HEK293 (cell line): ENCODE data around the gene LILRA1.
"Not testable (repeated sequence)": the region's sequence is repeated elsewhere in the genome, so short reads cannot be mapped to it uniquely, and the experiment has no call there.

Source experiments
- CTCF ChIA-PET: fragments of 350-600 bp; formaldehyde crosslinking; extraction: SDS; loops from one replicate; lab custom pipeline; 2021; ENCODE audit warnings: antibody characterized with exemption; lab: Yijun Ruan, JAX
- POLR2A ChIA-PET: fragments of 300-600 bp; formaldehyde crosslinking; extraction: SDS; loops from one replicate; lab custom pipeline; 2020; ENCODE audit warnings: antibody characterized with exemption, inconsistent platforms; lab: Yijun Ruan, JAX
- H3K27ac ChIP-seq: fragments of 200-500 bp; sonication (Bioruptor generic); 2 replicates; pipeline ENCODE4 v1.5.1; 2014; ENCODE audit warnings: low read depth, low read length, control low read depth, inconsistent platforms; ENCODE audit errors: extremely low read depth
- H3K36me3 ChIP-seq, 2 experiments: fragments of 200-500 bp in 1 of 2; sonication (Bioruptor generic) in 1 of 2; 1 replicate in 1 of 2; 2 replicates in 1 of 2; pipeline ENCODE4 v1.5.1; 2014 to 2017; ENCODE audit warnings: inconsistent platforms in 2 of 2, low read length in 2 of 2; ENCODE audit not compliant: control insufficient read depth in 2 of 2, insufficient read depth in 1 of 2
- H3K4me1 ChIP-seq: fragments of 200-500 bp; sonication (Bioruptor generic); 2 replicates; pipeline ENCODE4 v1.5.1; 2014; ENCODE audit warnings: mild to moderate bottlenecking, low read length, inconsistent platforms; ENCODE audit not compliant: control insufficient read depth, insufficient read depth
- H3K4me3 ChIP-seq: 2 replicates; pipeline ENCODE4 v1.5.1; 2011; ENCODE audit warnings: low read depth, mild to moderate bottlenecking, control low read depth, low read length, moderate library complexity
- H3K9me3 ChIP-seq: fragments of 200-500 bp; sonication (Bioruptor generic); 2 replicates; pipeline ENCODE4 v1.5.1; 2014; ENCODE audit warnings: low read depth, low read length, inconsistent platforms; ENCODE audit not compliant: control insufficient read depth, insufficient read depth
- TCF7L2 ChIP-seq: IDR thresholded peaks from 2 replicates; pipeline ENCODE4 v1.6.1; 2011; ENCODE audit warnings: low read depth, mild to moderate bottlenecking, inconsistent platforms, low read length, moderate library complexity, borderline replicate concordance
- ZBTB1 ChIP-seq: fragments of 450-650 bp; formaldehyde crosslinking; IDR thresholded peaks from 2 replicates; pipeline ENCODE4 v1.5.1; 2016; ENCODE audit warnings: missing biosample characterization, missing genetic modification characterization
- ZNF157 ChIP-seq: fragments of 450-650 bp; formaldehyde crosslinking; IDR thresholded peaks from 2 replicates; pipeline ENCODE4 v1.5.1; 2016; ENCODE audit warnings: missing biosample characterization, missing genetic modification characterization
- ZNF23 ChIP-seq: fragments of 450-650 bp; formaldehyde crosslinking; IDR thresholded peaks from 2 replicates; pipeline ENCODE4 v1.5.1; 2016; ENCODE audit warnings: missing biosample characterization, missing genetic modification characterization, borderline replicate concordance
- ZNF248 ChIP-seq: fragments of 450-650 bp; formaldehyde crosslinking; IDR thresholded peaks from 2 replicates; pipeline ENCODE4 v1.5.1; 2017; ENCODE audit warnings: missing biosample characterization, missing genetic modification characterization
- ZNF335 ChIP-seq: fragments of 450-650 bp; formaldehyde crosslinking; conservative IDR thresholded peaks from 2 replicates; pipeline ENCODE4 v1.5.1; 2016; ENCODE audit warnings: missing biosample characterization, missing genetic modification characterization
- ZNF341 ChIP-seq: fragments of 450-650 bp; formaldehyde crosslinking; IDR thresholded peaks from 2 replicates; pipeline ENCODE4; 2016; ENCODE audit warnings: low read depth, missing biosample characterization, missing genetic modification characterization
- ZNF350 ChIP-seq: fragments of 450-650 bp; formaldehyde crosslinking; IDR thresholded peaks from 2 replicates; pipeline ENCODE4 v1.5.0; 2017; ENCODE audit warnings: missing biosample characterization, mild to moderate bottlenecking, missing genetic modification characterization
- ZNF416 ChIP-seq: fragments of 450-650 bp; formaldehyde crosslinking; IDR thresholded peaks from 2 replicates; pipeline ENCODE4 v1.5.1; 2016; ENCODE audit warnings: missing biosample characterization, missing genetic modification characterization
- ZNF510 ChIP-seq: fragments of 450-650 bp; formaldehyde crosslinking; IDR thresholded peaks from 2 replicates; pipeline ENCODE4 v1.5.1; 2018; ENCODE audit warnings: mild to moderate bottlenecking, missing genetic modification characterization, missing biosample characterization; ENCODE audit not compliant: insufficient replicate concordance
- ZNF621 ChIP-seq: fragments of 450-650 bp; formaldehyde crosslinking; IDR thresholded peaks from 2 replicates; pipeline ENCODE4 v1.5.1; 2017; ENCODE audit warnings: missing biosample characterization, missing genetic modification characterization
- ZNF629 ChIP-seq: fragments of 450-650 bp; formaldehyde crosslinking; IDR thresholded peaks from 2 replicates; pipeline ENCODE4 v1.5.1; 2017; ENCODE audit warnings: missing biosample characterization, missing genetic modification characterization
- ZNF76 ChIP-seq: fragments of 450-650 bp; formaldehyde crosslinking; IDR thresholded peaks from 2 replicates; pipeline ENCODE4; 2016; ENCODE audit warnings: low read depth, missing biosample characterization, missing genetic modification characterization, borderline replicate concordance
- TF ChIP-seq, protein P1 (sequence below): fragments of 450-650 bp; formaldehyde crosslinking; IDR thresholded peaks from 2 replicates; pipeline ENCODE4 v1.5.1; 2017; ENCODE audit warnings: missing biosample characterization, mild to moderate bottlenecking, missing genetic modification characterization, moderate library complexity
- TF ChIP-seq, protein P2 (sequence below): fragments of 450-650 bp; IDR thresholded peaks from 2 replicates; pipeline ENCODE4 v1.5.1; 2018; ENCODE audit warnings: missing biosample characterization, mild to moderate bottlenecking, missing genetic modification characterization

Gene LILRA1

DNA sequence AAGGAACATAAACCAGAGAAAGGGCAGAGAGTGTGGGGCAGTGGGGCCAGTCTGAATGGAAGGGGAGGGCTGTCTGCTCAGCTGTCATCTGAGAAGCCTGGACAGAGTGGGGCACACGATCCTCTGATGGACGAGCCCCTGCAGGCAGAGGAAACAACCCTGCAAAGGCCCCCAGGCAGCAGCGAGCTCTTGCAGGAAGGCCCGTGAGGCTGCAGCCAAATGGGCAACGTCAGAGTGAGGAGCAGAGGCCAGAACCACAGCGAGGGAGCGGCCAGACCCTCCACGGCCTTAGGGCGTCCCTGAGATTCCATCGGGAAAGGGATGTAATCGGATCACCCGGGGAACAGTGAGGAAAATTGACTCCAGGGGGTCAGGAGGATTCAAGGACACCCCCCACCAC, 42.6 kb downstream of the LILRA1 start:
- CTCF ChIA-PET, POLR2A ChIA-PET, H3K36me3 ChIP-seq, H3K27ac ChIP-seq, H3K4me1 ChIP-seq, H3K9me3 ChIP-seq, H3K4me3 ChIP-seq: not testable (repeated sequence)
- TF ChIP-seq ZNF335 (tag by site-specific recombination): 0 out of 2 replicates have a peak, but pooled peaks have one; percentile 17

DNA sequence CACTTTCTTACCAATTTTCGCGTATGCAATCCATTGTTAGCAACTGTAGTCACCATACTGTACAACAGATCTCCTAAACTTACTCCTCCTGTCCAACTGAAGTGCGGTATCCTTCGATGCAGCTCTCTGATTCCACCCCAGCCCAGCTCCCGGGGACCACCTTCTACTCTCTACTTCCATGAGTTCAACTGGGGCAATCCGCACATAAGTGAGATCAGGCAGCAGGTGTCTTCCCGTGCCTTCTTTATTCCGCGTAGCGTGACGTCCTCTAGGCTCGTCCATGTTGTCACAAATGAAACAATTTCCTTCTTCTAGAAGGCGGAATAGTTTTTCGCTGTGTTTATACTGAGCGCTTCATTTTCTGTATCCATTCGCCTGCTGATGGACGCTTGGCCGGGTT, 45.3 kb downstream of the LILRA1 start:
- no peak overlapping the region for H3K27ac ChIP-seq
- H3K4me3 ChIP-seq: no peak overlapping the region
- ChIA-PET CTCF (interaction anchor here (0.7 to 1.4 kb wide), 4 partner anchors 15 to 1410 kb away, joined by 3 to 6 read pairs (median 4); no protein-coding TSS in a partner anchor), POLR2A (no interaction called here)
- H3K36me3 ChIP-seq: no peaks in the 10 kb centered on the region
- no peaks in the 10 kb centered on the region for H3K4me1 ChIP-seq
- H3K9me3 ChIP-seq: no peaks in the 10 kb centered on the region
- TF ChIP-seq ZNF350 (no peak), ZNF248 (tag by site-specific recombination) (no peak), TCF7L2 (no peak), ZNF629 (tag by site-specific recombination) (no peak), ZNF510 (tag by site-specific recombination) (no peak)
- TF ChIP-seq, protein P1, sequence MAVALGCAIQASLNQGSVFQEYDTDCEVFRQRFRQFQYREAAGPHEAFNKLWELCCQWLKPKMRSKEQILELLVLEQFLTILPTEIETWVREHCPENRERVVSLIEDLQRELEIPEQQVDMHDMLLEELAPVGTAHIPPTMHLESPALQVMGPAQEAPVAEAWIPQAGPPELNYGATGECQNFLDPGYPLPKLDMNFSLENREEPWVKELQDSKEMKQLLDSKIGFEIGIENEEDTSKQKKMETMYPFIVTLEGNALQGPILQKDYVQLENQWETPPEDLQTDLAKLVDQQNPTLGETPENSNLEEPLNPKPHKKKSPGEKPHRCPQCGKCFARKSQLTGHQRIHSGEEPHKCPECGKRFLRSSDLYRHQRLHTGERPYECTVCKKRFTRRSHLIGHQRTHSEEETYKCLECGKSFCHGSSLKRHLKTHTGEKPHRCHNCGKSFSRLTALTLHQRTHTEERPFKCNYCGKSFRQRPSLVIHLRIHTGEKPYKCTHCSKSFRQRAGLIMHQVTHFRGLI (tag by site-specific recombination): no peak

DNA sequence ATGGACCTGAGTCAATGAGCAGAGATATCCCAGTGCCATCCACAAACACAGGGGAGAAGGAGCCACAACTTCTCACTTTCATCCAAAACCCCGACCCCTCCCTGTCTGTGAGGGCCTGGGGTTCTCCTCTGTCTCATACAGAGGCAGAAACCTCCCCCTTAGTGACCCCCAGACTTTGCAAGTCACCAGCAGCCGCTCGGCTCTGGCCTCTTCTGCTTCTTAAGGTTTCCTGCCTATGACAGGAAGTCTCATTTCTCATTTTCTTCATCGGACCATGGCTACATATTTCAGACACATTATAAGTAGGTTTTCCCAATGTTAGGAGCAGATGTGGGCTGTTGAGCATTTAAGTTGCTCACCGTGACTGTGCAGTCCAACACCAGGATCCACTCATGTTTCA, 49.5 kb downstream of the LILRA1 start:
- CTCF ChIA-PET: interaction anchor here (0.6 kb wide), 1 partner anchor 9 kb away, joined by 3 read pairs; no protein-coding TSS in a partner anchor

DNA sequence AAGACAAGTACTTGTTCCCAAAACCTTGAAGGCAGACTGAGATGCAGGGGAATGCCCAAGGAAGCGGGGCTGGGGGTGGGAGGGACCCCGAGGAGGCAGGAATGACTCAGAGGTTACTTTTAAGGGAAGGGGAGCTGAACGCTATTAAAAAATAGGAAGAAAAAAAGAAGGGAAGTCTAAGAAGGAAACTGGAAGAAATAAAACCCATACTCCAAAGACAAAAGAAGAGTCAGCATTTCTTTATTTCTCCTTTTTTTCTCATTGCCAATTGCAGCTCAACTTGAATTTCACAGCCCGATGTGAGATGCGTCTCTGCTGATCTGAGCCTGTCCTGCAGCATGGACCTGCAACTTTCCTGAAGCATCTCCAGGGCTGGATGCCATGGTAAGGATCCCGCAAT, 50.2 kb downstream of the LILRA1 start:
- CTCF ChIA-PET, H3K9me3 ChIP-seq, H3K4me1 ChIP-seq, H3K36me3 ChIP-seq, H3K4me3 ChIP-seq, H3K27ac ChIP-seq, POLR2A ChIA-PET: not testable (repeated sequence)

More for the DNA sequence above, 49.5 kb downstream of the LILRA1 start:
- H3K36me3 ChIP-seq, H3K4me1 ChIP-seq, H3K4me3 ChIP-seq, POLR2A ChIA-PET, H3K9me3 ChIP-seq, H3K27ac ChIP-seq: not testable (repeated sequence)

DNA sequence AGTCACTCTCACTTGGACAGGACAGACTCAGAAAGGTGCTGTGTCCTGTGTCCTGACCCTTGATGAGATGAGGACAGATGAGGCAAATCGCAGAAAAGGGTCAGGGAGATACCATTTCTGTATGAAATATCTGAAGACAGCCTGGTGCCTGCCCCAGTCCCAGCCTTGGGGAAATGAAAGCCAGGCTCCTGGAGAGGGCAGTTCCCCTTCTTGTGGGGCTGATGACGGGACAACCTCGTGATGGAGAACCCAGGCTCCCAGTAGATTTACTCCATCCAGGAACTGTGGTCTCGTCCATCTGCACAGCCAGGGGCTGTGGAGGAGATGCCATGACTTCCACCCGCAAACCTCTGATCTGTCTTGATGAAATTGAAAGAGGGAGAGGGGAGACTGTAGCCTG, 50.6 kb downstream of the LILRA1 start:
- POLR2A ChIA-PET: no interaction called here
- TF ChIP-seq ZNF23 (tag by site-specific recombination) (no peak), ZNF341 (tag by site-specific recombination) (no peak), ZNF621 (tag by site-specific recombination) (no peak), ZNF416 (no peak), ZBTB1 (tag by site-specific recombination) (no peak), ZNF76 (tag by site-specific recombination) (no peak), ZNF157 (tag by site-specific recombination) (no peak)
- TF ChIP-seq, protein P2, sequence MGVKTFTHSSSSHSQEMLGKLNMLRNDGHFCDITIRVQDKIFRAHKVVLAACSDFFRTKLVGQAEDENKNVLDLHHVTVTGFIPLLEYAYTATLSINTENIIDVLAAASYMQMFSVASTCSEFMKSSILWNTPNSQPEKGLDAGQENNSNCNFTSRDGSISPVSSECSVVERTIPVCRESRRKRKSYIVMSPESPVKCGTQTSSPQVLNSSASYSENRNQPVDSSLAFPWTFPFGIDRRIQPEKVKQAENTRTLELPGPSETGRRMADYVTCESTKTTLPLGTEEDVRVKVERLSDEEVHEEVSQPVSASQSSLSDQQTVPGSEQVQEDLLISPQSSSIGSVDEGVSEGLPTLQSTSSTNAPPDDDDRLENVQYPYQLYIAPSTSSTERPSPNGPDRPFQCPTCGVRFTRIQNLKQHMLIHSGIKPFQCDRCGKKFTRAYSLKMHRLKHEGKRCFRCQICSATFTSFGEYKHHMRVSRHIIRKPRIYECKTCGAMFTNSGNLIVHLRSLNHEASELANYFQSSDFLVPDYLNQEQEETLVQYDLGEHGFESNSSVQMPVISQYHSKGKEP: no peak
- Histone ChIP-seq H3K4me1 (no peaks in the 10 kb centered on the region), H3K9me3 (no peaks in the 10 kb centered on the region), H3K27ac (no peak overlapping the region), H3K36me3 (no peaks in the 10 kb centered on the region), H3K4me3 (no peak overlapping the region)
- CTCF ChIA-PET: no interaction called here
